IMR-90 (cell line): ENCODE data around the gene DYSF. TPM values are rescaled to one million over a fixed set of nuclear protein-coding genes. Genes with fewer than 3 reads are reported as not detected.

Experiments used
- ATAC-seq: fragments of 200-7000 bp; cut with Tn5 transposase; 2 replicates; pipeline ENCODE4 v1.9.1; 2020; ENCODE audit warnings: low read depth, mild to moderate bottlenecking, moderate library complexity
- BruUV-seq: library from RNA; stranded (reverse); fragments of 400-500 nt; replicated peaks from 2 replicates; lab custom pipeline; 2021; lab: Mats Ljungman, UMichigan
- CTCF ChIA-PET: fragments of 300-600 bp; formaldehyde crosslinking; extraction: SDS; loops from one replicate; lab custom pipeline; 2021; ENCODE audit warnings: antibody characterized with exemption; lab: Yijun Ruan, JAX
- POLR2A ChIA-PET: fragments of 300-600 bp; sonication (Branson Sonifier 250); formaldehyde crosslinking; loops from one replicate; lab custom pipeline; 2022; ENCODE audit warnings: antibody characterized with exemption; ENCODE audit not compliant: unreplicated experiment; lab: Charles Lee
- DNase-seq: peaks from one replicate; pipeline ENCODE4 v3.0.0; 2013
- H2AFZ ChIP-seq: replicated peaks from 2 replicates; pipeline ENCODE3; 2013; ENCODE audit warnings: low read length, mild to moderate bottlenecking; ENCODE audit not compliant: poor library complexity
- H2AK5ac ChIP-seq: 2 replicates; pipeline ENCODE4 v1.6.1; 2013; ENCODE audit warnings: low read depth, low read length, inconsistent platforms
- H2AK9ac ChIP-seq: replicated peaks from 2 replicates; pipeline ENCODE3; 2013; ENCODE audit warnings: mild to moderate bottlenecking, low read depth, low read length, moderate library complexity; ENCODE audit not compliant: poor library complexity
- H2BK120ac ChIP-seq: 2 replicates; pipeline ENCODE4 v1.6.1; 2013; ENCODE audit warnings: low read depth, low read length, inconsistent platforms
- H2BK15ac ChIP-seq: 3 replicates; pipeline ENCODE4 v1.6.1; 2013; ENCODE audit warnings: low read depth, low read length, inconsistent platforms
- H2BK20ac ChIP-seq: 2 replicates; pipeline ENCODE4 v1.6.1; 2013; ENCODE audit warnings: low read depth, mild to moderate bottlenecking, inconsistent platforms, low read length, moderate library complexity
- H2BK5ac ChIP-seq: 2 replicates; pipeline ENCODE4 v1.6.1; 2013; ENCODE audit warnings: mild to moderate bottlenecking, low read depth, low read length, inconsistent platforms; ENCODE audit not compliant: poor library complexity, severe bottlenecking
- H3K14ac ChIP-seq: replicated peaks from 2 replicates; pipeline ENCODE4 v1.6.1; 2013; ENCODE audit warnings: low read depth, low read length, inconsistent platforms
- H3K18ac ChIP-seq: 2 replicates; pipeline ENCODE4 v1.6.1; 2013; ENCODE audit warnings: low read depth, low read length, control low read depth
- H3K23ac ChIP-seq: 2 replicates; pipeline ENCODE4 v1.6.1; 2013; ENCODE audit warnings: low read depth, low read length, inconsistent platforms
- H3K27ac ChIP-seq: 2 replicates; pipeline ENCODE4 v1.5.1; 2013; ENCODE audit warnings: mild to moderate bottlenecking, control low read depth, low read length; ENCODE audit not compliant: insufficient read depth
- H3K27me3 ChIP-seq: 2 replicates; pipeline ENCODE4 v1.6.1; 2013; ENCODE audit warnings: low read length; ENCODE audit not compliant: control insufficient read depth, insufficient read depth
- H3K36me3 ChIP-seq: 2 replicates; pipeline ENCODE4 v1.6.1; 2013; ENCODE audit warnings: low read length, mixed read lengths; ENCODE audit not compliant: control insufficient read depth, insufficient read depth
- H3K4ac ChIP-seq: 2 replicates; pipeline ENCODE4 v1.6.1; 2013; ENCODE audit warnings: low read depth, low read length, inconsistent platforms
- H3K4me1 ChIP-seq: 2 replicates; pipeline ENCODE4 v1.6.1; 2013; ENCODE audit warnings: low read length, mixed read lengths; ENCODE audit not compliant: control insufficient read depth, insufficient read depth
- H3K4me2 ChIP-seq: 2 replicates; pipeline ENCODE4 v1.6.1; 2013; ENCODE audit warnings: low read depth, mild to moderate bottlenecking, control low read depth, low read length, moderate library complexity
- H3K4me3 ChIP-seq: 2 replicates; pipeline ENCODE4 v1.5.1; 2013; ENCODE audit warnings: low read depth, mild to moderate bottlenecking, control low read depth, low read length, moderate library complexity; ENCODE audit not compliant: insufficient read depth
- H3K56ac ChIP-seq: 2 replicates; pipeline ENCODE4 v1.6.1; 2013; ENCODE audit warnings: low read length, inconsistent platforms; ENCODE audit not compliant: insufficient read depth; ENCODE audit errors: extremely low read depth
- H3K79me1 ChIP-seq, 2 experiments: 2 replicates each; pipeline ENCODE4 v1.6.1; 2013; ENCODE audit warnings: low read length in 2 of 2, inconsistent platforms in 1 of 2, low read depth in 1 of 2
- H3K9ac ChIP-seq: 2 replicates; pipeline ENCODE4 v1.6.1; 2013; ENCODE audit warnings: low read depth, low read length, control low read depth
- H3K9me1 ChIP-seq: 2 replicates; pipeline ENCODE4 v1.6.1; 2013; ENCODE audit warnings: low read length, inconsistent platforms; ENCODE audit not compliant: insufficient read depth
- H3K9me3 ChIP-seq: 2 replicates; pipeline ENCODE4 v1.6.1; 2013; ENCODE audit warnings: low read length; ENCODE audit not compliant: control insufficient read depth, insufficient read depth
- H4K20me1 ChIP-seq: 2 replicates; pipeline ENCODE4 v1.6.1; 2013; ENCODE audit warnings: low read length, inconsistent platforms; ENCODE audit not compliant: insufficient read depth
- H4K5ac ChIP-seq: 2 replicates; pipeline ENCODE4 v1.6.1; 2013; ENCODE audit warnings: mild to moderate bottlenecking, low read depth, low read length, control low read depth
- H4K8ac ChIP-seq, 2 experiments: 2 replicates each; pipeline ENCODE4 v1.6.1; 2013; ENCODE audit warnings: low read depth in 2 of 2, low read length in 2 of 2, control low read depth in 1 of 2, inconsistent platforms in 1 of 2
- H4K91ac ChIP-seq: 2 replicates; pipeline ENCODE4 v1.6.1; 2013; ENCODE audit warnings: low read depth, low read length, inconsistent platforms; ENCODE audit not compliant: insufficient read depth
- BHLHE40 ChIP-seq: fragments of 150-350 bp; IDR thresholded peaks from 2 replicates; pipeline ENCODE4 v1.6.1; 2016; ENCODE audit warnings: mild to moderate bottlenecking, low read depth, low read length
- CEBPB ChIP-seq: IDR thresholded peaks from 2 replicates; pipeline ENCODE4 v1.6.1; 2012; ENCODE audit warnings: low read depth, low read length, improper control_type of control experiment
- MXI1 ChIP-seq: IDR thresholded peaks from 2 replicates; pipeline ENCODE4 v1.6.1; 2012; ENCODE audit warnings: low read depth, mild to moderate bottlenecking, low read length, moderate library complexity, borderline replicate concordance
- POLR2A ChIP-seq: IDR thresholded peaks from 2 replicates; pipeline ENCODE4 v1.6.1; 2012; ENCODE audit warnings: mild to moderate bottlenecking, low read depth, low read length
- RCOR1 ChIP-seq: IDR thresholded peaks from 2 replicates; pipeline ENCODE4 v1.6.1; 2012; ENCODE audit warnings: mild to moderate bottlenecking, low read length, improper control_type of control experiment; ENCODE audit not compliant: insufficient replicate concordance
- RFX5 ChIP-seq: IDR thresholded peaks from 2 replicates; pipeline ENCODE4 v1.8.0; 2012; ENCODE audit warnings: low read depth, mild to moderate bottlenecking, low read length, moderate library complexity
- USF2 ChIP-seq: fragments of 150-350 bp; IDR thresholded peaks from 2 replicates; pipeline ENCODE4 v1.6.1; 2017; ENCODE audit warnings: mild to moderate bottlenecking, antibody characterized with exemption, low read length, low read depth
- WGBS, 2 experiments: methylation state at CpG; one replicate each; pipeline versions ENCODE4 v1.1.5 to v1.1.7; 2013; ENCODE audit warnings: missing lambda C conversion rate in 2 of 2; ENCODE audit not compliant: insufficient read length in 1 of 2; ENCODE audit errors: extremely low coverage in 2 of 2; 5-methylcytosine and 5-hydroxymethylcytosine counted together
- dilution Hi-C: fragments of 300-500 bp; cut with HindIII; formaldehyde crosslinking; loops from one replicate; pipeline ENCODE4 v1.14.3; 2018; ENCODE audit warnings: low sequenced_read_pairs; ENCODE audit not compliant: unreplicated experiment
- in situ Hi-C: fragments of 300-500 bp; cut with MboI; formaldehyde crosslinking; loops from 3 replicates; pipeline ENCODE4 v1.14.3; 2019; ENCODE audit warnings: low sequenced_read_pairs, inconsistent platforms, mixed read lengths
- intact Hi-C: fragments of 100-400 bp; cut with micrococcal nuclease; formaldehyde crosslinking; loops from 2 replicates; pipeline ENCODE4 v1.10.0; 2022
- polyA plus RNA-seq, 3 experiments: library from polyadenylated mRNA; depleted of rRNA; stranded (reverse); fragments of >200 nt; gene quantifications; 2 replicates each; pipeline ENCODE4 v1.2.3, GENCODE V29; 2012; ENCODE audit warnings: low replicate concordance in 1 of 3
- total RNA-seq: library from RNA; depleted of rRNA; stranded (reverse); fragments of >200 nt; gene quantifications from 2 replicates; pipeline ENCODE4 v1.2.3, GENCODE V29; 2012

The DYSF gene
- total and polyA plus RNA-seq, 2 of the 4 experiments (the other 2 are of a cell fraction), result 0.09 to 0.18 TPM

- CTCF ChIA-PET, result no interaction called here
- ATAC-seq, result no peak
Observed at GRCh38 chr2:71730785-71731383, 277.5 kb downstream of the DYSF start.

More at GRCh38 chr2:71730785-71731383, 277.5 kb downstream of the DYSF start:
- H3K14ac ChIP-seq, result no peak overlapping the region
- BruUV-seq, result no TSS peak
- H3K27ac ChIP-seq, result no peak overlapping the region
- no peak overlapping the region for H2BK120ac ChIP-seq
- H3K4me2 ChIP-seq, result no peak overlapping the region
- H3K36me3 ChIP-seq, result no peaks in the 10 kb centered on the region
- H4K91ac ChIP-seq, result no peak overlapping the region
- POLR2A ChIA-PET, result no interaction called here
- H3K79me1 ChIP-seq, result no peaks in the 10 kb centered on the region
- no peak overlapping the region for H3K18ac ChIP-seq
- no peaks in the 10 kb centered on the region for H4K20me1 ChIP-seq
- no peak overlapping the region for H4K8ac ChIP-seq
- H3K9ac ChIP-seq, result no peak overlapping the region
- H3K4ac ChIP-seq, result no peak overlapping the region
- H2BK20ac ChIP-seq, result no peak overlapping the region
- peaks cover 48% of the 10 kb centered on the region for H3K27me3 ChIP-seq
- 63% methylated on average over 8 of the region's 17 CpGs; no CpG with 5 or more reads in 1 of the 2 experiments for WGBS, 2 experiments
- peaks cover 3% of the 10 kb centered on the region; the same call in 1 of the 2 replicates for H3K9me3 ChIP-seq
- H3K4me3 ChIP-seq, result no peak overlapping the region
- H3K9me1 ChIP-seq, result no peaks in the 10 kb centered on the region
- H2BK5ac ChIP-seq, result no peak overlapping the region
- no peaks in the 10 kb centered on the region for H3K4me1 ChIP-seq
- in situ Hi-C loops, result no loop called here
- TF ChIP-seq USF2, result no peak
- TF ChIP-seq POLR2A, result no peak
- TF ChIP-seq CEBPB, result no peak
- TF ChIP-seq BHLHE40, result no peak
- TF ChIP-seq RCOR1, result no peak
- no peak for TF ChIP-seq MXI1
- no peak for TF ChIP-seq RFX5
- no peak overlapping the region for H2BK15ac ChIP-seq
- no peak overlapping the region for H3K23ac ChIP-seq
- no peak for DNase-seq
- H2AFZ ChIP-seq, result no peak overlapping the region
- H4K5ac ChIP-seq, result no peak overlapping the region
- dilution Hi-C loops, result no loop called here
- no peak overlapping the region for H2AK9ac ChIP-seq
- intact Hi-C loops, result no loop called here
- no peak overlapping the region for H2AK5ac ChIP-seq
- H3K56ac ChIP-seq, result no peak overlapping the region
